Tibial nerve (tissue), 3 donors: ENCODE data around the gene JKAMP.

ENCODE experiments used
- EP300 ChIP-seq, 2 donors: sonication (generic); formaldehyde crosslinking; IDR thresholded peaks; one replicate each; pipeline ENCODE4 v1.6.1; 2017; ENCODE audit warnings: antibody characterized with exemption in 2 of 2, mild to moderate bottlenecking in 1 of 2
- POLR2A ChIP-seq, 2 donors: fragments of 450-650 bp; IDR thresholded peaks; one replicate each; pipeline ENCODE4 v1.6.1; 2017; ENCODE audit warnings: antibody characterized with exemption in 2 of 2, mild to moderate bottlenecking in 2 of 2, moderate library complexity in 2 of 2

GRCh38 chr14:59435101-59435500 lies 49.2 kb upstream of the JKAMP start:
- TF ChIP-seq EP300 (IDR thresholded peaks at IDR 0.05) (no peak), POLR2A (IDR thresholded peaks at IDR 0.05) (no peak)
